H1 (cell line): ENCODE measurements around the gene YPEL2. TPM values are rescaled to one million over a fixed set of nuclear protein-coding genes. Genes with fewer than 3 reads are reported as not detected.

Experiments
- CTCF ChIA-PET: fragments of 300-600 bp; sonication (Branson Sonifier 250); formaldehyde crosslinking; loops from one replicate; lab custom pipeline; 2021; ENCODE audit not compliant: partially characterized antibody; lab: Charles Lee
- POLR2A ChIA-PET: fragments of 300-600 bp; sonication (Branson Sonifier 250); formaldehyde crosslinking; loops from one replicate; lab custom pipeline; 2021; ENCODE audit warnings: inconsistent platforms; ENCODE audit not compliant: partially characterized antibody; lab: Charles Lee
- DNase-seq, 2 experiments: peaks; one replicate each; pipeline versions ENCODE4 v3.0.0 to v3.0.0-alpha.2; 2010 to 2022; ENCODE audit warnings: low spot score in 2 of 2, low read depth in 1 of 2, mixed read lengths in 1 of 2
- FAIRE-seq: peaks from 2 replicates; lab custom pipeline; 2011; peaks lifted over from hg19 to GRCh38; lab: Jason Lieb, UNC
- H2AFZ ChIP-seq: 2 replicates; pipeline ENCODE4 v1.8.1; 2012; ENCODE audit warnings: low read length, inconsistent platforms
- H2AK5ac ChIP-seq: 2 replicates; pipeline ENCODE4 v1.6.1; 2013; ENCODE audit warnings: low read depth, low read length
- H2BK120ac ChIP-seq: replicated peaks from 2 replicates; pipeline ENCODE3; 2013; ENCODE audit warnings: low read depth, low read length, inconsistent platforms
- H2BK12ac ChIP-seq: 2 replicates; pipeline ENCODE4 v1.6.1; 2013; ENCODE audit warnings: low read depth, low read length
- H2BK15ac ChIP-seq: 2 replicates; pipeline ENCODE4 v1.6.1; 2013; ENCODE audit warnings: low read length
- H2BK20ac ChIP-seq: 2 replicates; pipeline ENCODE4 v1.6.1; 2013; ENCODE audit warnings: low read length
- H2BK5ac ChIP-seq: 2 replicates; pipeline ENCODE4 v1.6.1; 2013; ENCODE audit warnings: low read depth, low read length
- H3K14ac ChIP-seq: 2 replicates; pipeline ENCODE4 v1.6.1; 2013; ENCODE audit warnings: inconsistent platforms; ENCODE audit not compliant: insufficient read length
- H3K18ac ChIP-seq: 2 replicates; pipeline ENCODE4 v1.6.1; 2013; ENCODE audit warnings: low read length; ENCODE audit errors: extremely low read depth
- H3K23ac ChIP-seq: 2 replicates; pipeline ENCODE4 v1.6.1; 2013; ENCODE audit warnings: inconsistent platforms; ENCODE audit not compliant: insufficient read length
- H3K23me2 ChIP-seq: 2 replicates; pipeline ENCODE4 v1.6.1; 2013; ENCODE audit warnings: low read depth, low read length
- H3K27ac ChIP-seq: 2 replicates; pipeline ENCODE4 v1.6.1; 2011; ENCODE audit warnings: low read depth, low read length, inconsistent platforms
- H3K27me3 ChIP-seq, 4 experiments: replicated peaks in 1 of 4; 1 replicate in 1 of 4; 2 replicates in 3 of 4; pipeline versions ENCODE4 v1.6.1 to v1.8.1; 2011 to 2013; ENCODE audit warnings: low read length in 3 of 4, mild to moderate bottlenecking in 3 of 4, inconsistent platforms in 2 of 4, mixed read lengths in 2 of 4, moderate library complexity in 1 of 4; ENCODE audit not compliant: control insufficient read depth in 3 of 4, insufficient read depth in 3 of 4; ENCODE audit errors: extremely low read depth in 1 of 4
- H3K36me3 ChIP-seq, 4 experiments: 2 replicates each; pipeline versions ENCODE4 v1.6.1 to v1.8.1; 2011 to 2013; ENCODE audit warnings: mild to moderate bottlenecking in 4 of 4, low read length in 3 of 4, moderate library complexity in 2 of 4, control low read depth in 1 of 4, inconsistent platforms in 1 of 4; ENCODE audit not compliant: insufficient read depth in 4 of 4, control insufficient read depth in 2 of 4
- H3K4ac ChIP-seq: replicated peaks from 2 replicates; pipeline ENCODE3; 2013; ENCODE audit warnings: low read length, low read depth, mixed read lengths, inconsistent platforms; ENCODE audit not compliant: insufficient read length
- H3K4me1 ChIP-seq, 4 experiments: replicated peaks in 1 of 4; 1 replicate in 1 of 4; 2 replicates in 3 of 4; pipeline versions ENCODE4 v1.6.1 to v1.8.1; 2011 to 2013; ENCODE audit warnings: low read length in 3 of 4, inconsistent platforms in 2 of 4, mixed read lengths in 1 of 4; ENCODE audit not compliant: insufficient read depth in 4 of 4, control insufficient read depth in 3 of 4
- H3K4me2 ChIP-seq, 2 experiments: 2 replicates each; pipeline versions ENCODE4 v1.6.1 to v1.8.1; 2011 to 2013; ENCODE audit warnings: low read depth in 2 of 2, low read length in 2 of 2, control low read depth in 1 of 2, inconsistent platforms in 1 of 2, mild to moderate bottlenecking in 1 of 2; ENCODE audit not compliant: insufficient read depth in 1 of 2
- H3K4me3 ChIP-seq, 4 experiments: fragments of 200-600, 300-600 bp in 1 of 4; sonication (generic), shearing (Covaris generic), sonication (Bioruptor Twin) in 1 of 4; 2 replicates each; pipeline versions ENCODE4 v1.5.1 to v1.8.1; 2011 to 2016; ENCODE audit warnings: low read length in 4 of 4, low read depth in 3 of 4, control low read depth in 2 of 4, inconsistent platforms in 2 of 4, mild to moderate bottlenecking in 2 of 4, mixed read lengths in 1 of 4, moderate library complexity in 1 of 4; ENCODE audit not compliant: insufficient read depth in 2 of 4; ENCODE audit errors: extremely low read depth in 1 of 4
- H3K56ac ChIP-seq: replicated peaks from 2 replicates; pipeline ENCODE3; 2013; ENCODE audit warnings: low read depth, mild to moderate bottlenecking, mixed read lengths, low read length, inconsistent platforms; ENCODE audit not compliant: insufficient read length
- H3K79me1 ChIP-seq: 2 replicates; pipeline ENCODE4 v1.6.1; 2013; ENCODE audit warnings: low read depth, low read length, control low read depth
- H3K79me2 ChIP-seq, 2 experiments: 2 replicates each; pipeline versions ENCODE4 v1.6.1 to v1.8.1; 2012 to 2013; ENCODE audit warnings: low read length in 2 of 2, mild to moderate bottlenecking in 2 of 2, inconsistent platforms in 1 of 2; ENCODE audit not compliant: insufficient read depth in 2 of 2, control insufficient read depth in 1 of 2
- H3K9ac ChIP-seq, 4 experiments: replicated peaks in 1 of 4; 1 replicate in 1 of 4; 2 replicates in 3 of 4; pipeline versions ENCODE4 v1.6.1 to v1.8.1; 2011 to 2013; ENCODE audit warnings: low read depth in 3 of 4, low read length in 3 of 4, control low read depth in 2 of 4, mild to moderate bottlenecking in 2 of 4, moderate library complexity in 2 of 4, inconsistent platforms in 1 of 4; ENCODE audit errors: extremely low read depth in 1 of 4
- H3K9me3 ChIP-seq, 2 experiments: 2 replicates each; pipeline versions ENCODE4 v1.6.1 to v1.8.1; 2012 to 2013; ENCODE audit warnings: mild to moderate bottlenecking in 2 of 2, moderate library complexity in 2 of 2, control low read depth in 1 of 2, inconsistent platforms in 1 of 2, low read depth in 1 of 2, low read length in 1 of 2, mixed read lengths in 1 of 2; ENCODE audit not compliant: insufficient read depth in 2 of 2
- H4K20me1 ChIP-seq, 2 experiments: replicated peaks in 1 of 2; 2 replicates each; pipeline versions ENCODE3 to v1.8.1; 2011 to 2013; ENCODE audit warnings: inconsistent platforms in 2 of 2, low read length in 2 of 2, mild to moderate bottlenecking in 1 of 2; ENCODE audit not compliant: insufficient read depth in 2 of 2, control insufficient read depth in 1 of 2
- H4K5ac ChIP-seq: 2 replicates; pipeline ENCODE4 v1.6.1; 2013; ENCODE audit warnings: low read length, low read depth, mixed read lengths, inconsistent platforms; ENCODE audit not compliant: insufficient read length
- H4K8ac ChIP-seq: 2 replicates; pipeline ENCODE4 v1.8.0; 2013; ENCODE audit warnings: mild to moderate bottlenecking, moderate library complexity, low read length, inconsistent platforms; ENCODE audit not compliant: insufficient read depth; ENCODE audit errors: extremely low read depth
- H4K91ac ChIP-seq: replicated peaks from 2 replicates; pipeline ENCODE3; 2013; ENCODE audit warnings: low read length, mixed read lengths, inconsistent platforms; ENCODE audit not compliant: insufficient read length
- HDAC6 ChIP-seq: IDR thresholded peaks from one replicate; pipeline ENCODE4 v1.7.1; 2012; ENCODE audit warnings: low read depth, mild to moderate bottlenecking, inconsistent platforms, low read length, moderate library complexity
- TBP ChIP-seq: IDR thresholded peaks from 2 replicates; pipeline ENCODE4 v1.6.1; 2011; ENCODE audit warnings: low read depth, low read length, improper control_type of control experiment
- TCF12 ChIP-seq: IDR thresholded peaks from 2 replicates; pipeline ENCODE4 v1.6.1; 2011; ENCODE audit warnings: low read depth, mild to moderate bottlenecking, low read length
- WGBS, 2 experiments: shearing (Covaris generic) in 1 of 2; methylation state at CpG; one replicate each; pipeline versions ENCODE4 v1.1.6 to v1.1.7; 2013 to 2015; ENCODE audit warnings: low lambda C conversion rate in 2 of 2, mixed read lengths in 2 of 2, inconsistent platforms in 1 of 2, low coverage in 1 of 2, missing lambda C conversion rate in 1 of 2; ENCODE audit not compliant: insufficient replicate concordance in 2 of 2, insufficient coverage in 1 of 2, insufficient read length in 1 of 2; ENCODE audit errors: extremely low coverage in 1 of 2, missing lambda C conversion rate in 1 of 2; 5-methylcytosine and 5-hydroxymethylcytosine counted together
- polyA plus RNA-seq, 7 experiments: library from polyadenylated mRNA; depleted of rRNA in 3 of 7; stranded (reverse) in 5 of 7; unstranded in 2 of 7; fragments of >200 nt in 5 of 7; fragments of 200-250 nt in 2 of 7; gene quantifications; 1 replicate in 5 of 7; 2 replicates in 1 of 7; 4 replicates in 1 of 7; pipeline versions ENCODE4 v1.2.1 to v1.2.3, GENCODE V29; 2011 to 2013; ENCODE audit warnings: missing spikeins in 2 of 7, mixed read lengths in 2 of 7
- total RNA-seq: library from RNA; stranded (reverse); fragmentation: NEBNext Ultra II Directional; extraction: Animal tissue kit (Norgen Biotek cat#: 25700); gene quantifications from 2 replicates; pipeline ENCODE4 v1.2.1, GENCODE V29; 2021
- TF ChIP-seq, protein P1 (sequence below): IDR thresholded peaks from 2 replicates; pipeline ENCODE4 v1.6.1; 2012; ENCODE audit warnings: inconsistent platforms

Gene YPEL2
- total and polyA plus RNA-seq, 2 of the 8 experiments (the other 6 are each of a cell fraction or from before 2014, with no cell fraction given), result 1.6 to 3.5 TPM

DNA sequence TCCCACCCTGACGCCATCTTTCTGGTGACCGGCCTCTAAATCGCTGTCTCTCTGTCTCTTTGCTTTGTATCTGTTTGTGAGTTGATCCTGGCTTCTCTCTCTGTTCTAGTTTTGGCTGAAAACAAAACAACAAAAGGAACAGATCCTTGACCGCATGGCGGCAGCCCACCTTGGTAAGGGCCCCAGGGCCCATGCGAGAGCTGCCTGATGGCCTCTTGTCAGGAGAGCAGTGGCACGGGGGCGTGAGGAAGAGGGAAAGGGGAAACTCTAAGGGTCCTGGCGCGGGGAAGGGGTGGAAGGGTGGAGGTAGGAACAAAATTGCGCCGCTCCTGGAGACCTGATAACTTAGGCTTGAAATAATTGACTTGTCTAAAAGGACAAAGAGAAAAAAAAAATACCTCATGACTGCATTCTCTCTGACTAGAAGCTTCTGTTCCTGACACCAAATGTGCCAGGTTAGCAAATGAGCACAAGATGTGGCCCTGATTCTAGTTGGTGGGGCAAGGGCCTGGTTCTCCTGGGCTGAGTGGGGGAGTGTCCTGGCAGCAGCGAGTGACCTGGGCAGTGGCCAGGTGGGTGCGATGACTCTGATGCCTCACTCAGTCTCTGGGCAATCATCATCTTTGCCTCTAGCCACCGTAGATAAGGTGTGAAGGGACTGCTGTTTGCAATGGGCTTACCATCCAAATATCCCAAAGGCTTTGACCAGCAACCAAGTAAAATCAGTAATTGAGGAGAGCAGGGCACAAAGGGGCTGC, 66.0 kb downstream of the YPEL2 start:
- H3K56ac ChIP-seq, result no peak overlapping the region
- H3K4me2 ChIP-seq, result no peak overlapping the region
- no peak overlapping the region for H4K8ac ChIP-seq
- no peak overlapping the region for H2AFZ ChIP-seq
- H2BK12ac ChIP-seq, result no peak overlapping the region
- CTCF ChIA-PET, result interaction anchor here (1.3 to 1.4 kb wide), 2 partner anchors 42 to 83 kb away, joined by 3 read pairs; no protein-coding TSS in a partner anchor
- no peaks in the 10 kb centered on the region for H3K79me2 ChIP-seq
- no peak overlapping the region for H4K91ac ChIP-seq
- H3K4me3 ChIP-seq, result no peak overlapping the region
- WGBS, 2 experiments, result 89% methylated on average over 15 of the region's 15 CpGs; no CpG with 5 or more reads in 1 of the 2 experiments
- no peak overlapping the region for H2BK5ac ChIP-seq
- no peaks in the 10 kb centered on the region for H4K20me1 ChIP-seq
- H2AK5ac ChIP-seq, result no peak overlapping the region
- H3K23me2 ChIP-seq, result no peaks in the 10 kb centered on the region
- peaks cover 0 to 5% (median 2%) of the 10 kb centered on the region in 4 experiments; a peak in 3 of 8 replicates for H3K36me3 ChIP-seq
- POLR2A ChIA-PET, result no interaction called here
- no peak overlapping the region for H3K18ac ChIP-seq
- no peak overlapping the region for H2BK20ac ChIP-seq
- no peak overlapping the region for H3K14ac ChIP-seq
- no peak overlapping the region for H3K23ac ChIP-seq
- peaks cover 4 to 14% of the 10 kb centered on the region in 2 experiments; a peak in 2 of 4 replicates for H3K9me3 ChIP-seq
- no peak overlapping the region for H3K4ac ChIP-seq
- H4K5ac ChIP-seq, result no peak overlapping the region
- no peak overlapping the region; the same call in 1 of the 2 replicates for H3K27ac ChIP-seq
- H2BK15ac ChIP-seq, result no peak overlapping the region
- FAIRE-seq, result no peak
- H3K9ac ChIP-seq, result no peak overlapping the region
- H3K27me3 ChIP-seq, result no peaks in the 10 kb centered on the region
- TF ChIP-seq HDAC6 (no peak), TCF12 (no peak), TBP (no peak)
- TF ChIP-seq, protein P1, sequence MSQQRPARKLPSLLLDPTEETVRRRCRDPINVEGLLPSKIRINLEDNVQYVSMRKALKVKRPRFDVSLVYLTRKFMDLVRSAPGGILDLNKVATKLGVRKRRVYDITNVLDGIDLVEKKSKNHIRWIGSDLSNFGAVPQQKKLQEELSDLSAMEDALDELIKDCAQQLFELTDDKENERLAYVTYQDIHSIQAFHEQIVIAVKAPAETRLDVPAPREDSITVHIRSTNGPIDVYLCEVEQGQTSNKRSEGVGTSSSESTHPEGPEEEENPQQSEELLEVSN, result no peak
- no peaks in the 10 kb centered on the region for H3K4me1 ChIP-seq
- H3K79me1 ChIP-seq, result no peaks in the 10 kb centered on the region
- no peak overlapping the region for H2BK120ac ChIP-seq
- no peak for DNase-seq
